H1 (cell line): ENCODE results near the gene CRYAB.

Experiments
- ASH2L ChIP-seq: fragments of 200-600, 300-600 bp; sonication (generic); IDR thresholded peaks from one replicate; pipeline ENCODE4 v1.7.1; 2017; ENCODE audit warnings: low read length
- BACH1 ChIP-seq: IDR thresholded peaks from 2 replicates; pipeline ENCODE4 v1.6.1; 2012; ENCODE audit warnings: low read length, improper control_type of control experiment
- CTCF ChIP-seq, 3 experiments: IDR thresholded peaks; 1 replicate in 2 of 3; 2 replicates in 1 of 3; pipeline versions ENCODE4 v1.5.1 to v1.6.1; 2011; ENCODE audit warnings: low read length in 3 of 3, mild to moderate bottlenecking in 3 of 3, inconsistent platforms in 2 of 3, low read depth in 1 of 3, moderate library complexity in 1 of 3; ENCODE audit not compliant: insufficient read depth in 1 of 3; ENCODE audit errors: control extremely low read depth in 1 of 3
- EZH2 ChIP-seq: fragments of 200-600 bp; sonication (generic); IDR thresholded peaks from 2 replicates; pipeline ENCODE4 v1.7.1; 2012; ENCODE audit warnings: low read depth, mild to moderate bottlenecking, moderate library complexity, low read length, inconsistent platforms; ENCODE audit not compliant: severe bottlenecking
- ZNF274 ChIP-seq: IDR thresholded peaks from 2 replicates; pipeline ENCODE4 v1.7.0; 2012; ENCODE audit warnings: low read length, borderline replicate concordance; ENCODE audit errors: extremely low read depth

DNA sequence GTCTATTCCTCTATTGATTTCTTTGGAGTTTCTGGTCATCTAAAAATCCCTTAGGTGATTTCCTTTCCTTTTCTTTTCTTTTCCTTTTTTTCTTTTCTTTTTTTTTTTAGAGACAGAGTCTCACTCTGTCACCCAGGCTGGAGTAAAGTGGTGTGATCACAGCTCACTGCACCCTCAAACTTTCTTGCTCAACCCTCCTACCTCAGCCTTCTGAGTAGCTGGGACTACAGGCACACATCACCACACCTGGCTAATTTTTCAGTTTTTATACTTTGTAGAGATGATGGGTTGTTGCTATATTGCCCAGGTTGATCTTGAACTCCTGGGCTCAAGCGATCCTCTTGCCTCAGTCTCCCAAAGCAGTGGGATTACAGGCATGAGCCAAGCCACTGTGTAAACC is 5.2 kb upstream of the CRYAB start:
- TF ChIP-seq BACH1 (no peak), CTCF (IDR thresholded peaks at IDR 0.05; ENCODE audit: control extremely low read depth in 1 of 3, insufficient read depth in 1 of 3, low read depth in 1 of 3, low read length in 3 of 3) (no peak), EZH2 (no peak), ZNF274 (no peak), ASH2L (no peak)
